Measurements from ENCODE around the gene MALSU1. TPM values are rescaled to one million over a fixed set of nuclear protein-coding genes. Genes with fewer than 3 reads are reported as not detected.

The MALSU1 gene
- total and polyA plus RNA-seq, 2 of the 13 experiments (the other 11 are each of a cell fraction or from before 2014, with no cell fraction given), result 72.0 to 141 TPM

DNA sequence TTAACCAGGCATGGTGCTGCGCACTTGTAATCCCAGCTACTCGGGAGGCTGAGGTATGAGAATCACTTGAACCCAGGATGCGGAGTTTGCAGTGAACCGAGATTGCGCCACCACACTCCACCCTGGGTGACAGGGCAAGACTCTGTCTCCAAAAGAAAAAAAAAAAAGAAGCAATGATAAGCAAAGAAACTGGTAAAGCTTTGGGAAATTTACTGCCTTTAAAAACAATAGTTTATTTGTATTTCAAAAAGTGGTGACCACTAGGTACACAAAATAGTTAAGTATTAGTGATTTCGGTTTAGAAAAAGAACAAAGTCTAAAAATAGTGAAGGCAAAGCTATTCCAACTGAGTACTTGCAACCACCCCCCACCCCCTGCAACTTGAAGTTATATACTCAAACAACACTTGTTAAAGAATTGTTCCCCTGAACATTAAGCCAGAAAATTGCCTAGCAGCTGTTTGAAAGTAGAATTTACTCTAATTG lies 37.7 kb downstream of the MALSU1 start (continued):
- TF ChIP-seq, protein P1, sequence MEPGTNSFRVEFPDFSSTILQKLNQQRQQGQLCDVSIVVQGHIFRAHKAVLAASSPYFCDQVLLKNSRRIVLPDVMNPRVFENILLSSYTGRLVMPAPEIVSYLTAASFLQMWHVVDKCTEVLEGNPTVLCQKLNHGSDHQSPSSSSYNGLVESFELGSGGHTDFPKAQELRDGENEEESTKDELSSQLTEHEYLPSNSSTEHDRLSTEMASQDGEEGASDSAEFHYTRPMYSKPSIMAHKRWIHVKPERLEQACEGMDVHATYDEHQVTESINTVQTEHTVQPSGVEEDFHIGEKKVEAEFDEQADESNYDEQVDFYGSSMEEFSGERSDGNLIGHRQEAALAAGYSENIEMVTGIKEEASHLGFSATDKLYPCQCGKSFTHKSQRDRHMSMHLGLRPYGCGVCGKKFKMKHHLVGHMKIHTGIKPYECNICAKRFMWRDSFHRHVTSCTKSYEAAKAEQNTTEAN (CRISPR knock-in tag; conservative IDR thresholded peaks at IDR 0.05), result no peak
- no peak for TF ChIP-seq ZBTB42 (CRISPR knock-in tag; IDR thresholded peaks at IDR 0.05)
- peak; percentile 41; the same call in 1 of the 2 replicates for TF ChIP-seq MED1 (CRISPR knock-in tag; IDR thresholded peaks at IDR 0.05)
- TF ChIP-seq TSC22D2 (CRISPR knock-in tag; IDR thresholded peaks at IDR 0.05; ENCODE audit: borderline replicate concordance), result no peak
- no peak for TF ChIP-seq PITX1 (CRISPR knock-in tag; IDR thresholded peaks at IDR 0.05)
- TF ChIP-seq SATB2 (CRISPR knock-in tag; IDR thresholded peaks at IDR 0.05), result no peak
- no peak for TF ChIP-seq ZNF264 (CRISPR knock-in tag; IDR thresholded peaks at IDR 0.05)
- no peak for TF ChIP-seq ZNF446 (CRISPR knock-in tag; IDR thresholded peaks at IDR 0.05)
- TF ChIP-seq CEBPB (IDR thresholded peaks at IDR 0.05; ENCODE audit: borderline replicate concordance, low read depth, low read length), result peak; percentile 88
- no peak for TF ChIP-seq ZNF564 (CRISPR knock-in tag; IDR thresholded peaks at IDR 0.05)
- TF ChIP-seq HES4 (CRISPR knock-in tag; IDR thresholded peaks at IDR 0.05; ENCODE audit: borderline replicate concordance), result no peak
- TF ChIP-seq GATA4 (IDR thresholded peaks at IDR 0.05; ENCODE audit: borderline replicate concordance, low read depth), result peak; percentile 33; the same call in 1 of the 2 replicates
- no peak for TF ChIP-seq ZNF709 (CRISPR knock-in tag; IDR thresholded peaks at IDR 0.05)
- TF ChIP-seq BRD4 (CRISPR knock-in tag; IDR thresholded peaks at IDR 0.05), result no peak
- TF ChIP-seq KLF6 (CRISPR knock-in tag; IDR thresholded peaks at IDR 0.05), result no peak
- no peak for TF ChIP-seq SRSF9 (IDR thresholded peaks at IDR 0.05; ENCODE audit: borderline replicate concordance, insufficient read depth, low read depth, low read length, poor library complexity, severe bottlenecking)
- peak; percentile 52; the same call in 1 of the 2 replicates for TF ChIP-seq ZMYM4 (CRISPR knock-in tag; IDR thresholded peaks at IDR 0.05)
- no peak for TF ChIP-seq MAFF (IDR thresholded peaks at IDR 0.05; ENCODE audit: low read depth, low read length)
- no peak for TF ChIP-seq ZNF335 (CRISPR knock-in tag; IDR thresholded peaks at IDR 0.05)
- TF ChIP-seq NFYB (CRISPR knock-in tag; IDR thresholded peaks at IDR 0.05), result no peak
- no peak for TF ChIP-seq EED (CRISPR knock-in tag; IDR thresholded peaks at IDR 0.05)
- TF ChIP-seq, protein P2, sequence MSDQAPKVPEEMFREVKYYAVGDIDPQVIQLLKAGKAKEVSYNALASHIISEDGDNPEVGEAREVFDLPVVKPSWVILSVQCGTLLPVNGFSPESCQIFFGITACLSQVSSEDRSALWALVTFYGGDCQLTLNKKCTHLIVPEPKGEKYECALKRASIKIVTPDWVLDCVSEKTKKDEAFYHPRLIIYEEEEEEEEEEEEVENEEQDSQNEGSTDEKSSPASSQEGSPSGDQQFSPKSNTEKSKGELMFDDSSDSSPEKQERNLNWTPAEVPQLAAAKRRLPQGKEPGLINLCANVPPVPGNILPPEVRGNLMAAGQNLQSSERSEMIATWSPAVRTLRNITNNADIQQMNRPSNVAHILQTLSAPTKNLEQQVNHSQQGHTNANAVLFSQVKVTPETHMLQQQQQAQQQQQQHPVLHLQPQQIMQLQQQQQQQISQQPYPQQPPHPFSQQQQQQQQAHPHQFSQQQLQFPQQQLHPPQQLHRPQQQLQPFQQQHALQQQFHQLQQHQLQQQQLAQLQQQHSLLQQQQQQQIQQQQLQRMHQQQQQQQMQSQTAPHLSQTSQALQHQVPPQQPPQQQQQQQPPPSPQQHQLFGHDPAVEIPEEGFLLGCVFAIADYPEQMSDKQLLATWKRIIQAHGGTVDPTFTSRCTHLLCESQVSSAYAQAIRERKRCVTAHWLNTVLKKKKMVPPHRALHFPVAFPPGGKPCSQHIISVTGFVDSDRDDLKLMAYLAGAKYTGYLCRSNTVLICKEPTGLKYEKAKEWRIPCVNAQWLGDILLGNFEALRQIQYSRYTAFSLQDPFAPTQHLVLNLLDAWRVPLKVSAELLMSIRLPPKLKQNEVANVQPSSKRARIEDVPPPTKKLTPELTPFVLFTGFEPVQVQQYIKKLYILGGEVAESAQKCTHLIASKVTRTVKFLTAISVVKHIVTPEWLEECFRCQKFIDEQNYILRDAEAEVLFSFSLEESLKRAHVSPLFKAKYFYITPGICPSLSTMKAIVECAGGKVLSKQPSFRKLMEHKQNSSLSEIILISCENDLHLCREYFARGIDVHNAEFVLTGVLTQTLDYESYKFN (CRISPR knock-in tag; conservative IDR thresholded peaks at IDR 0.05), result peak; percentile 79
- peak; percentile 49; the same call in 1 of the 2 replicates for TF ChIP-seq NR2C2 (CRISPR knock-in tag; IDR thresholded peaks at IDR 0.05; ENCODE audit: borderline replicate concordance)
- TF ChIP-seq RXRA (CRISPR knock-in tag; IDR thresholded peaks at IDR 0.05), result peak; percentile 20; the same call in 1 of the 2 replicates
- TF ChIP-seq ZNF460 (CRISPR knock-in tag; IDR thresholded peaks at IDR 0.05; ENCODE audit: borderline replicate concordance), result peak; percentile 81; the same call in 1 of the 2 replicates
- TF ChIP-seq, protein P3, sequence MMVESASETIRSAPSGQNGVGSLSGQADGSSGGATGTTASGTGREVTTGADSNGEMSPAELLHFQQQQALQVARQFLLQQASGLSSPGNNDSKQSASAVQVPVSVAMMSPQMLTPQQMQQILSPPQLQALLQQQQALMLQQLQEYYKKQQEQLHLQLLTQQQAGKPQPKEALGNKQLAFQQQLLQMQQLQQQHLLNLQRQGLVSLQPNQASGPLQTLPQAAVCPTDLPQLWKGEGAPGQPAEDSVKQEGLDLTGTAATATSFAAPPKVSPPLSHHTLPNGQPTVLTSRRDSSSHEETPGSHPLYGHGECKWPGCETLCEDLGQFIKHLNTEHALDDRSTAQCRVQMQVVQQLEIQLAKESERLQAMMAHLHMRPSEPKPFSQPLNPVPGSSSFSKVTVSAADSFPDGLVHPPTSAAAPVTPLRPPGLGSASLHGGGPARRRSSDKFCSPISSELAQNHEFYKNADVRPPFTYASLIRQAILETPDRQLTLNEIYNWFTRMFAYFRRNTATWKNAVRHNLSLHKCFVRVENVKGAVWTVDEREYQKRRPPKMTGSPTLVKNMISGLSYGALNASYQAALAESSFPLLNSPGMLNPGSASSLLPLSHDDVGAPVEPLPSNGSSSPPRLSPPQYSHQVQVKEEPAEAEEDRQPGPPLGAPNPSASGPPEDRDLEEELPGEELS (CRISPR knock-in tag; IDR thresholded peaks at IDR 0.05), result peak; percentile 77
